Measurements from ENCODE around the gene KRTAP22-2.

DNA sequence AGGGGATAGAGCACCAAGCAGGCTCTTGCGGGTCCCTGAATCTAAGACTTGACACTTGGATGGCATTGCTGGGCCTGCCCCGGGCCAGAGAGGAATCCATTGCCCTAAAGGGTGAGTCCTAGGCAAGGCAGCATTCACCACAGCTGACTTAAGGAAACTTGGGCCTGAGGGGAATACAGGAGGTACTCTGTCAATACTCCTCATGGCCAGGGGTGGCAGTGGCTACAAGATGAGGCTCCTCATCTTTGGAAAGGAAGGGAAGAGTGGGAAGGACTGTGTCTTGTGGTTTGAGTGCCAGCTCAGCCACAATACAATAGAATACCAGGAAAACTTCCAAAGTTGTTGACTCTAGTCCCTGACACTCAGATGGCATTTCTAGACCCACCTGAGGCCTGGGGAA lies 15.8 kb upstream of the KRTAP22-2 start:
- no peak for TF ChIP-seq POLR2A (IDR thresholded peaks at IDR 0.05; ENCODE audit: low read depth, low read length)
- TF ChIP-seq POLR2AphosphoS5 (IDR thresholded peaks at IDR 0.05; ENCODE audit: low read depth, low read length), result no peak
